ENCODE measurements around the gene MTCH1. TPM values are rescaled to one million over a fixed set of nuclear protein-coding genes. Genes with fewer than 3 reads are reported as not detected.
"Not testable (repeated sequence)": the region's sequence is repeated elsewhere in the genome, so short reads cannot be mapped to it uniquely, and the experiment has no call there.

MTCH1 gene
- total RNA-seq, 1 experiment from 2014 or later, result 189 TPM

DNA sequence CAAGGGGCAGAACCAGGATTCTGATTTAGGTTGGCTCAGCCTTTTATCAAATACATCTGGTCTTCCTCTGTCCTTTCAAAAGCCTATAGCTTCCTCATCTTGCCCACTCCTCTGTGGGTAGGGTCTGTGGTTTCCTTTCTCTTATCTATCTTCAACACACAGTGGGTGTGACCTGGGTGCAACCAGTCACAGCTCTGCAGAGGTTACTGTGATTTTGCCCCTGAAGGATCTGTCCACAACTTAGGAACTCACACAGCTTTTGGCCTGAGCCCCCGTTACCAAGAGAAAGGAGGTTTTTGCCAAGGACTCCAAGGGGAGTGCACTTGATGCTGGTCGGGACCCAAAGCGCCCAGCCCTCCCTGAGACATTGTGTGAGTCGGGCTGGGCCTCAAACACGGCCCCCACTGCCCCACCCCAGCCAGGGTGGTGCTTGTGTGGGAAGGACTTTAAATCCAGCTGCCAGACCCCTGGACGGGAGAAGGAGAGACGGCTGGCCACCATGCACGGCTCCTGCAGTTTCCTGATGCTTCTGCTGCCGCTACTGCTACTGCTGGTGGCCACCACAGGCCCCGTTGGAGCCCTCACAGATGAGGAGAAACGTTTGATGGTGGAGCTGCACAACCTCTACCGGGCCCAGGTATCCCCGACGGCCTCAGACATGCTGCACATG is 31.6 kb downstream of the MTCH1 start, which contains the start of gene PI16:
Gene PI16, plus strand, starts transcription at position 477 of the 670 bp plus-strand sequence. Its CDS starts 23 bp downstream, at position 500.
- no peak for DNase-seq (ENCODE audit: low spot score)

DNA sequence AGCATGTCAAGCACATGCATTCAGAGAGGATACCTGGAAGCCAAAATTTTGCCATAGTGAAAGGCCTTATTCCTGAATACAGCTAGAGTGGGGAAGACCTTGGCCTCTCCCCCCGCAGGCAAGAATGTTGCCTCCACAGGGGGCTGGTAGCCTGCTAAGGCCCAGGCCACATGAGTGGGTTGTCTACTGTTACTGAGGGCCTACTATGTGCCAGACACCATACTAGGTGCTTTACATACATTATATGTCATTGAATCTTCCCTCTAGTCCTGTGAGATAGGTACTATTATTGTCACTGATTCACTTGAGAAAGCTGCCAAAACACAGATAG is 32.1 kb downstream of the MTCH1 start:
- DNase-seq (ENCODE audit: low spot score), result no peak

GRCh38 chr6:36949636-36950035 is 36.4 kb downstream of the MTCH1 start:
- peak; percentile 25 for DNase-seq (ENCODE audit: low spot score)

DNA sequence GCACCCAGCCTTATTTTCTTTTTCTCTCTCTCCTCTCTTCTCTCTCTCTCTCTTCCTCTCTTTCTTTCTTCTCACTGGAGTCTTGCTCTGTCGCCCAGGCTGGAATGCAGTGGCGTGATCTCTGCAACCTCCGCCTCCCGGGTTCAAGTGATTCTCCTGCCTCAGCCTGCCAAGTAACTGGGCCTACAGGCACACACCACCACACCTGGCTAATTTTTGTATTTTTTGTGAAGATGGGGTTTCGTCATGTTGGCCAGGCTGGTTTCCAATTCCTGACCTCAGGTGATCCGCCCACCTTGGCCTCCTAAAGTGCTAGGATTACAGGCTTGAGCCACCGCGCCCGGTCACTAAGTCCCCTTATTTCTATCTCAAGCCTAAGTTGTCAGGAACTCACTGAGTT is 36.9 kb downstream of the MTCH1 start:
- DNase-seq (ENCODE audit: low spot score), result not testable (repeated sequence)

DNA sequence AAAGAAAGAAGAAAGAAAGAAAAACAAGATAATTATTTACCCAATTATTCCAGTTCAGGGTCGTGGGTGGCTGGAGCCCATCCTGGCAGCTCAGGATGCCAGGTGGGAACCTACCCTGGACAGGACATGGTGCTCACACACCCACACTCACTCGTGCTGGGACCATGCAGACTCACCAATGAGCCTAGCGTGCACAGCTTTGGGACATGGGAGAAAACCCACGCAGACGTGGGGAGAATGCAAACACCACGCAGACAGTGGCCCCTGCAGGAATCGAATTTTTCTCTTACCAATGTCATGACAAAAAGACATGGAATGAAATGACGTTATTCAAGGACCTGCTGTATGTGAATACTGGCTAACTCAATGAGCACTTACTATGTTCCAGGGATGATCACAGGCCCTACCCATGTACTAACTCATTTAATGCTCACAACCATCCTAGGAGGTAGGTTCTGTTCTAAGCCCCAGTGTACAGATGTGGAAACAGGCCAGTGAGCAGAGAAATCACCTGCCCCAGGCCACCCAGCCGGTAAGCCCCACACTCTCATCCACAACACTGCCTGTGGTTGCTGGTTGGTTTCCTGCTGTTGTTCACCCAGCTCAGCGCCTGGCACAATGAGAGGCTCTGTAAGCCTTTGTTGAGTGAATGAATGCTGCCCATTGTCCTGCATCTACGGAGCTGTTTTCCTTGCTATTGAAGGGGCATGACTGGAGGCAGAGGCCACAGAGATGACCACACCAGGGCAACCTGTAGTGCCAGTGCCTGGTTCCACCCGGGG is 38.2 kb downstream of the MTCH1 start:
- no peak for DNase-seq (ENCODE audit: low spot score)

- DNase-seq (ENCODE audit: low spot score), result no peak
Observed at GRCh38 chr6:36946526-36946925, 39.5 kb downstream of the MTCH1 start.

DNA sequence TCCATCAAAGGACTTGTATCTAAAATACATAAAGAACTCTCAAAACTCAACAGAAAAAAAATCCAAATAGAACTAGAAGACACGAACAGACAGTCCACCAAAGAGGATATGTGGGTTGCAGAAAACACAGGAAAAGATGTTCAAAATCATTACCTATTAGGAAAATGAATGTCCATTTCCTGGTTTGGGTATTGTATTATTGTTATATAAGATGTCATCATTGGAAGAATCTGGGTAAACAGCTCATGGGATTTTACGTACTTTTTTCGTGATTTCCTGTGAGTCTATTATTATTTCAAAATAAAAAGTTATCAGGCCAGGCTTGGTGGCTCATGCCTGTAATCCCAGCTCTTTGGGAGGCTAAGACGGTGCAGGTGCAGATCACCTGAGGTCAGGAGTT is 40.7 kb downstream of the MTCH1 start:
- no peak for DNase-seq (ENCODE audit: low spot score)

GRCh38 chr6:36944650-36945049 is 41.3 kb downstream of the MTCH1 start:
- DNase-seq (ENCODE audit: low spot score), result no peak

DNA sequence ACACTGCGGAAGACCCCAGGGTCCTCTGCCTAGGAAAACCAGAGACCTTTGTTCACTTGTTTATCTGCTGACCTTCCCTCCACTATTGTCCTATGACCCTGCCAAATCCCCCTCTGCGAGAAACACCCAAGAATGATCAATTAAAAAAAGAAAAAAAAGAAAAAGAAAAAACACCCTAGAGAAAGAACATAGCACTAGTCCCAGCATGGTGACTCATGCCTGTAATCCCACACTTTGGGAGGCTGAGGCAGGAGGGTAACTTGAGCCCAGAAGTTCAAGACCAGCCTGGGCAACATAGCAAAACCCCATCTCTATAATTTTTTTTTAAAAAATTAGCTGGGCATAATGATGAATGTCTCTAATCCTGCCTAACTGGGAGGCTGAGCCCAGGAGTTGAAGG is 43.7 kb downstream of the MTCH1 start:
- DNase-seq (ENCODE audit: low spot score), result not testable (repeated sequence)

DNA sequence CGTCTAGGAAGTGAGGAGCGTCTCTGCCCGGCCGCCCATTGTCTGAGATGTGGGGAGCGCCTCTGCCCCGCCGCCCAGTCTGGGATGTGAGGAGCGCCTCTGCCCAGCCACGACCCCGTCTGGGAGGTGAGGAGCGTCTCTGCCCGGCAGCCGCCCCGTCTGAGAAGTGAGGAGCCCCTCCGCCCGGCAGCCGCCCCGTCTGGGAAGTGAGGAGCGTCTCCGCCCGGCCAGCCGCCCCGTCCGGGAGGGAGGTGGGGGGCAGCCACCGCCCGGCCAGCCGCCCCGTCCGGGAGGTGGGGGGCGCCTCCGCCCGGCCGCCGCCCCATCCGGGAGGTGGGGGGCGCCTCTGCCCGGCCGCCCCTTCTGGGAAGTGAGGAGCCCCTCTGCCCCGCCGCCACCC is 44.4 kb downstream of the MTCH1 start:
- not testable (repeated sequence) for DNase-seq (ENCODE audit: low spot score)

- no peak for DNase-seq (ENCODE audit: low spot score)
Observed at GRCh38 chr6:36940027-36940426, 46.0 kb downstream of the MTCH1 start.

DNA sequence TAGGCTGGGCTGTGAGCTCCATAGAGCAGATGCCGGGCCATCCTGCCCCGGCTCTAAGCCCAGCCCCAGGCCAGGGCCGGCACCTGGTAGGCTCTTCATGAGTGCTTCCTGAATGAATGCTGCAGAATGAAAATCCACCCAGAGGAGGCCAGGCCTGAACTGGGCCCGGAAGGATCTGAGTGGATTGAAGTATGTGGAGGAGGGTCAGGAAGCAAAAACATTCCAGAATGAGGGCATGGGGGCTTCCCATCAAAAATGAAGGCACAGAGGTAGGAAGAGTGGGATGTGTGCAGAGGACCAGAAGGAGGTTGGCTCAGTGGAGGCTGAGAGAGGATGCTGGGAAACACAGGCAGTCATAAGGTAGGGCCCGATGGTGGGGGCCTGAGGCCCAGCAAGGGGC is 47.0 kb downstream of the MTCH1 start:
- not testable (repeated sequence) for DNase-seq (ENCODE audit: low spot score)

DNA sequence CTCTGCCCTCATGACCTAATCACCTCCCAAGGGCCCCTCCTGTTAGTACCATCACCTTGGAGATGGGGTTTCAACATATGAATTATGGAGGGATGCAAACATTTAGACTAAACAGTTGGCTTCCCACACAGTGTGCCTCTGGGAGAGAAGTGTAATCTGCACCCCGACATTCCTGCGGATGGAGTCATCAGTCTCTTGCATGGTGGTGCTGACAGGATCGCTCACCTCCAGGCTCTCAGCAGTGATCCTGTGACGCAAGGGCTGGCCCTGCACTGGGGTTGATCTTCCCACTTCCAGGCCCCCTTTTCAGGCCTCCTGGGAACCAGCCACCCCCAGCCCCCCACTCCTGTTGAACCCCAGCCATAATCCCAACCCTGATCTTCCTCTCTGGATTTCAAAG is 47.5 kb downstream of the MTCH1 start:
- DNase-seq (ENCODE audit: low spot score), result peak; percentile 79

GRCh38 chr6:36937896-36938295 is 48.1 kb downstream of the MTCH1 start:
- DNase-seq (ENCODE audit: low spot score), result no peak

GRCh38 chr6:36936824-36937223 is 49.2 kb downstream of the MTCH1 start:
- no peak for DNase-seq (ENCODE audit: low spot score)

GRCh38 chr6:36934901-36935300 is 51.1 kb downstream of the MTCH1 start:
- DNase-seq (ENCODE audit: low spot score), result no peak

DNA sequence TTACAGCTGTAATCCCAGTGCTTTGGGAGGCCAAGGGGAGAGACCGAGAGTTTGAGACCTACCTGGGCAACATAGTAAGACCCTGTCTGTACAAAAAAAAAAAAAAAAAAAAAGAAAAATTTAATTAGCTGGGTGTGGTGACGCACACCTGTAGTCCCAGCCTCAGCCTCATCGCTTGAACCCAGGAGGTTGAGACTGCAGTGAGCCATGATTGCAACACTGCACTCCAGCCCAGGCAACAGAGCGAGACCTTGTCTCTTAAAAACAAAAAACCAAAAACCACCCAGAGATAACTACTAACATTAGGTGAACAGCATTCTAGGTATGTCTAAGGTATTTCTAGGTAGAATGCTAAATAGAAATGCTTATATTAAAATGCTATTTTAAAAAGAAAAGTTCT is 52.5 kb downstream of the MTCH1 start:
- no peak for DNase-seq (ENCODE audit: low spot score)

DNA sequence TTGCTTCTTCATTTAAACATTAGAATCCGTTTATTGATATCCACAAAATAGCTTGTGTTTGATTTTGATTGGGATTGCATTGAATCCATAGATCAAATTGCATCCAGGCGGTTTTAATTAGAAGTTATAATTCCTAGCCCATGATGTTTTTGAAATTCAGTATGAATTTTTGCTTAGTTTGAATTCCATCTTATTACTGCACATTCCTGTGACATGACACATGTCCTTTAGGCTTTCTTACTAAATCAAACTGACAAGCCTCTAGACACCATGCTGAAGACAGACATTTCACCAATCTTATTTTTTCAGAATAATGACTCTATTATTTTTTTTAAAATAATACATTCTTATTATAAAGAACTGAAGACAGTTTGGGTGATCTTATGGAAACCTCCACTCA is 52.9 kb downstream of the MTCH1 start:
- peak; percentile 22 for DNase-seq (ENCODE audit: low spot score)

DNA sequence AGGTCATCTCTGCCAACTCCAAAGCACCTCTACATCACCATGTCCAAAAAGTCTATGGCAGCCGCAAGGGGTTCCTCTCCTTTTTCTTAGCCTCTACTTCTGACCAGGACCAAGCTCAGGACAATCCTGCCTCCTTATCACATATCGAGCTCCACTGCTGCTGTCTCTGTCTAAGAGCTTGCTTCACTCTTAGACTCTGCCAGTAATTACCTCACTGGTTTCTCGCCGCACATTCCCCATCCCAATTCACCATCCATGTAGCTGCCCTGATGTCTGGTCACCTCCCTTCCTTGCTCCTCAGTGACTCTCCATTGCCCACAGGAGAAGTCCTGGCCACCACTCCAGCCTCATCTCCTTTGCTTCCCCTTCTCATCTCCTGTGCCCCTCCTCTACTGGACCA is 55.5 kb downstream of the MTCH1 start:
- DNase-seq (ENCODE audit: low spot score), result no peak

GRCh38 chr6:36929607-36930006 is 56.4 kb downstream of the MTCH1 start:
- no peak for DNase-seq (ENCODE audit: low spot score)

DNA sequence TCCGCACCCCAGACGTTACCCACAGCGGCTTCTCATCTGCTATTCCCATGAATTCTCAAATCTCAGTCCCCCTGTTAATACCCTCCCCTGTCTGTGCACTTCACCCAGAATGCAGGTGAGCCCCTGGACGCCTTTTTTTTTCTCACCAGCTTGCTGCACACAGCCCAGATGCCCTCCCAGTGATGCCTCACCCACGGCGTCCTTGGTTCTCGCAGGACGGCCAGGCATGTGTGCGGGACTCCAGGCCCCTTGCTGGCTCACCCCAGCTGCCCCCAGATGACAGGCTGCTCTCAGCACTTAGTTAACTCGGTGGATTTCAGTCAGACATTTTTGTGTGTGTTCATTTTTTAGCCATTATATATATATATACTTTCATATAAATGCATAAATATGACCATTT is 56.8 kb downstream of the MTCH1 start:
- no peak for DNase-seq (ENCODE audit: low spot score)

DNA sequence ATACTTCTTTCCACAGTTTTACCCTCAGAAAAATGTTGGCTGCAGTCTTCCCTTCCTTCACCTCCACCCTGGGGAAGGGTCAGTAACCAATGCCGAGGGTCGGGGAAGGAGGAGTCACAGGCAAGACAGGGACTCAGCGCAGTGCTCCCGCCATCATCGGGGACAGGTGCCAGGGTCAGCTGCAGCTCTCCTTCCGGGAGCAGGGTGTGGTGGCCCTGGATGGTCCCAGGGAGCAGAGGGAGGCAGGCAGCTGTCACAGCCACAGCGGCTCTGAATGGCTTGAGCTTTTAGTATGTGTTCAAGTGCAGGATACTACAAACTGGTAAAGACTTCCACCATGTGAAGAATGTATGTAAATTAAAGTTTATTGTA is 57.5 kb downstream of the MTCH1 start:
- DNase-seq (ENCODE audit: low spot score), result no peak

DNA sequence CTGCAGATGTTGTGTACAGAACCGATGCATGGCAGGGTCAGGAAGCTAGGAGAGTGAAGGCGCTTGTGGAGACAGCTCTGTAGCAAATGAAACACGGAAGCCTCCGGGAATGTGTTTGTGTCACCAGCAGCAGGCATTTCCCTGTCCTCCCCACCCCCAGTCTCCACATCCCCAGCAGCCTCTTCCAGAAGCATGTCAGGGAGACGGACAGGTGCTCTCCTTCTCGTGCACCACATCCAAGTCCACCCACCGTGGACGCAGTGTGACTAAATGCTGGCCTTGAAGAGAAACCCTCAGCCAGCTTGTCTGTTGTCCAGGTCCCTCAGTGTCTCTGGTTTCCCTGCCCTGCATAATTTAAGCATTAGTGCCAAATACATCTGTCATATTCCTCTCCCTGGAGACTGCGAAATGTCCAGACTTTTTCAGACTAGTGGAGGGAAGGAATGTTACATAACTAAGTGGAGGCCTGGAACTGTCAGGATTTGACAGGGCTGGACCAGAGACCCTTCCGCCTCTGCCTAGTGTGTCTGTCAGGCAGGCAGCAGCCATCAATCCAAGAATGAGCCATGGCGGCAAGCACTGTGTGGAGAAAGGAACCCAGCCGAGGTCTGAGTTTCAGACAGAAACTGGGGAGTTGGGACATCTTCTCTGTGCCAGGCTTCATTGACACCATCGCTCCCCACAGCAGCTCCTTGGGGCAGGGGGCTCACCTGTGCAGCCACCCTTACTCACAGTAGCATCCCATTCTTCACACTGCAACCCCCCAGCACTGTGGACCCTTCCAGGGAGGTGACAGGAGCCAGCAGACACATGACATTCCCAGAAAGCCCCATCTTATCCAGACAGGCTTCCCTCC is 58.1 kb downstream of the MTCH1 start:
- no peak for DNase-seq (ENCODE audit: low spot score)
